WI38 (cell line): ENCODE measurements around the gene EIF1AD.
A peak's percentile ranks its signal among the peaks of the same experiment; 100 is the strongest.
"Not testable (repeated sequence)": the region's sequence is repeated elsewhere in the genome, so short reads cannot be mapped to it uniquely, and the experiment has no call there.

Experiments used
- H3K4me3 ChIP-seq: 2 replicates; pipeline ENCODE4 v1.5.1; 2011; ENCODE audit warnings: low read depth, mild to moderate bottlenecking, control low read depth, low read length
- TF ChIP-seq, protein P1 (sequence below): IDR thresholded peaks from 2 replicates; pipeline ENCODE4 v1.5.1; 2012; ENCODE audit warnings: low read depth, mild to moderate bottlenecking, control low read depth, low read length

EIF1AD gene

DNA sequence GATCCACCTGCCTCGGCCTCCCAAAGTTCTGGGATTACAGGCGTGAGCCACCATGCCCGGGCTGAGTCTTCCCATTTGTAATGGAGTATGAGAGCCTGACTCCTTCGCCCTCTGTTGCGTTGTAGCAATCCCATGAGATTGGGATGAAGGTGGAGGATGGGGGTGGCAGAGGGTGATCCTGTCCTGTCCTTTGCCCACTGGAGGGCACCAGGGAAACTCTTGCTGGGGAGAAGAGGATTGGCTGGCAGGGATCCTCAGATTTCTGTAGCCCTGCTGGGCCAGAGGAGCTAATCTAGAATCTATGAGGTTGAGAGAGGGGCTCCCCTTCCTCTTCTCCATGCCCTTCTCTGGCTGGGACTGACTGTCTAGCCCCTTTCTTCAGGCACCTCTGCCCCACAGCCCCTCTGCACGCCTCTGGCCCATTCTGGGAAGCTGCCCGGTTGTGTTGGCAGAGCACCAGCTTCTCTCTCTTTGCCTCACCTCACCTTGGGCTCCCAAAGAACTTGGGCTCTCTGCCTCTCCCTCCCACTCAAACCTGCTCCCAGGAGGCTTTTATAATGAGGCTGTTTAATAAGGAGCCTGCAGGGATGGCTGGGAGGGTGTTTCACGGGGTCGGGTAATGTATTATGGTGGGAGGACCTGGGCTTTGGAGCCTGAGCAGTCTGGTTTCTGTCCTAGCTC is 33.8 kb upstream of the EIF1AD start:
- TF ChIP-seq, protein P1, sequence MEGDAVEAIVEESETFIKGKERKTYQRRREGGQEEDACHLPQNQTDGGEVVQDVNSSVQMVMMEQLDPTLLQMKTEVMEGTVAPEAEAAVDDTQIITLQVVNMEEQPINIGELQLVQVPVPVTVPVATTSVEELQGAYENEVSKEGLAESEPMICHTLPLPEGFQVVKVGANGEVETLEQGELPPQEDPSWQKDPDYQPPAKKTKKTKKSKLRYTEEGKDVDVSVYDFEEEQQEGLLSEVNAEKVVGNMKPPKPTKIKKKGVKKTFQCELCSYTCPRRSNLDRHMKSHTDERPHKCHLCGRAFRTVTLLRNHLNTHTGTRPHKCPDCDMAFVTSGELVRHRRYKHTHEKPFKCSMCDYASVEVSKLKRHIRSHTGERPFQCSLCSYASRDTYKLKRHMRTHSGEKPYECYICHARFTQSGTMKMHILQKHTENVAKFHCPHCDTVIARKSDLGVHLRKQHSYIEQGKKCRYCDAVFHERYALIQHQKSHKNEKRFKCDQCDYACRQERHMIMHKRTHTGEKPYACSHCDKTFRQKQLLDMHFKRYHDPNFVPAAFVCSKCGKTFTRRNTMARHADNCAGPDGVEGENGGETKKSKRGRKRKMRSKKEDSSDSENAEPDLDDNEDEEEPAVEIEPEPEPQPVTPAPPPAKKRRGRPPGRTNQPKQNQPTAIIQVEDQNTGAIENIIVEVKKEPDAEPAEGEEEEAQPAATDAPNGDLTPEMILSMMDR, result no peak
- no peak overlapping the region for H3K4me3 ChIP-seq

DNA sequence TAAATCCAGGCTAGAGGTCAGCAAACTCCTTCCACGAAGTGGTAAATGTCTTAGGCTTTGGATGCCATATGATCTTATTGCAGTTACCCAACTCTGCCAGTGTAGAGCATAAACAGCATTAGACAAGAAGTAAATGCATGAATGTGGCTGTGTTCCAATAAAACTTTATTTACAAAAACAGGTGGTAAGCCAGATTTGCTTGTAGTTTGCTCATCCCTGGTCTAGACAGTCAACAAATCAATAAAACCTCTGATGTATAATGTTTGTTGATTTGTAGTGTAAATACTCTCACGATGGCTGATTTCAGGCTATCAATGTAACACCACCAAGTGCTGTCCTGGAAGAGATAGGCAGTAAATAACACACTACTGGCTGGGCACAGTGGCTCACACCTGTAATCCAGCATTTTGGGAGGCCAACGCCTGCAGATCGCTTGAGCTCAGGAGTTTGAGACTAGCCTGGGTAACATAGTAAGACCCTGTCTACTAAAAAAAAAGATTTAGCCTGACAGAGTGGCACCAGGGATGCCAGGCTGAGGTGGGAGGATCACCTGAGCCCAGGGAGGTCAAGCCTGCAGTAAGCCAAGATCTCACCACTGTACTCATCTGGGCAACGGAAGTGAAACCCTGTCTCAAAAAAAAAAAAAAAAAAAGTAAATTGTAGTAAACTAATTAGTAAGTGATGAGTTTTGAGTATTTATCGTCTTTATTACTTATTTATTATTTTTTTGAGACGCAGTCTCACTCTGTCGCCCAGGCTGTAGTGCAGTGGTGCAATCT is 31.2 kb upstream of the EIF1AD start:
- TF ChIP-seq, protein P1, result no peak

DNA sequence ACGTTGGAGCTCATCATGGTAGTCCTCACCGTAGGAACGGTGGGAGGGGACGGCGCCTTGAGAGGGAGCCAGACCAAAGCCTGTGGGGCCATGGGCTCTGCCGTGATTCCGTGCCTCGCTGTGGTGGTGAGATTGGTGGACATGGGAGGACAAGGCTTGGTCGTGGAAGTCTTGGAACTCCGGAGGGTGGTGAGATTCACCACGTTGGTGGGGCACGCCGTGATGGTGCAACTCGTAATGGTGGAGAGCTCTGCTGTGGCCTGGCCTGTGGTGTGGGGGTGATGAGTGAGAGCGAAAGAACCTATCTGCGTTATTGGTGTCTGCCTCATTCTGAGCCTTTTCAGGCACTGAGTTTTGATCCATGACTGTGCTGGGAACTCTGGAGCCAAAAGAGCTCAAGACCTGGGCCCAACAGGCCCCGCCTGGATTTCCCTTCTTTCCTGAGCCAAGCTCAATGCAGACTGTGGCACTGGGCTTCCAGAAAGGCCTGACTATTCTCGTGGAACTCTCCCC is 24.1 kb upstream of the EIF1AD start, which contains the start of gene CATSPER1:
TSS of gene CATSPER1 (minus strand) at position 463 of the 513 bp plus-strand sequence. CDS start at position 363, 100 bp downstream.
- no peak within 1 kb of the TSS for H3K4me3 ChIP-seq
- TF ChIP-seq, protein P1, result no peak

More for the DNA sequence above, 31.2 kb upstream of the EIF1AD start:
- no peak overlapping the region for H3K4me3 ChIP-seq

DNA sequence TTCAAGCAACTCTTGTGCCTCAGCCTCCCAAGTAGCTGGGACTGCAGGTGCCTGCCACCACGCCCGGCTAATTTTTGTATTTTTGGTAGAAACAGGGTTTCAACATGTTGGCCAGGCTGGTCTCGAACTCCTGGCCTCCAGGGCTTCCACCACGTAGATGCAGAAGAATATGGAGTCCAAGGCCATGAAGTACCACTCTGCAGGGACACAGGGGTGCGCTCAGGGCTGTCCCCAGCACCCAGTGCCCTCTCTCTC is 21.2 kb upstream of the EIF1AD start:
- not testable (repeated sequence) for H3K4me3 ChIP-seq

DNA sequence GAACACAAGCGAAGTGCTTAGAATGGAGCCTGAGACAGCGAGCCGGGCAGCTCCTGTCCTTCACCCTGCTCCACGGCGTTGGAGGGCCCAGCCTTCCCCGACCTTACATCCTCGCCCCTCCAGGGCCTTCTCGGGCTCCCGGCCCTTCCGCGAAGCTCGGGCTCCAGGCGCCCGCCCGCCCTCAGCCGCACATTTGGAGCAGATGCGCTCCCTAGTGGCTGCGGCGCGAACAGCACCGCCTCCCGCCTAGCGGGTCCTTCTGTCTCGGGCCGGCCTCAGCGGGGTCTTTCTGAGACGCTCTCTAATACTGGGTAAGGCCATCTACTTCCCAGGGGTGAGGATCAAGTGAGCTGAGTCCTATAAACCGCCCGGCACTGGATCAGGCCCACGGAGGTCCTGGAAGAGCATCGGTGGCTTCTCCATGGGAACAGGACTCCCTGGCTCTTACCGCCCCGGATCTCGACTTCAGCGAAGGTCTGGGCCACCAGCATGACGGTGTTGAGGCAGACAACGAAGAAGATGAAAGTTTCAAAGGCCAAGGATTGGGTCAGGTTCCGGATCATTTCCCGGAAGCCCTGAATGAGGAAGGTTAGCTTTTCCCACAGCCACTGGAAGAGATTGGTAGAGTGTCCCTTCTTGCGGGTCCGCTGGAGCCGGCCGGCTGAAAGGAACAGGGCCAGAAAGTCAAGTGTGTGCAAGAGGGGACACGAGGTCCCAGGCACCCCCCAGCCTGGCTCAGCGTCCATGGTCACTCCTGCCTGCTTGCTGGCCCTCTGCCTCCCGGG is 20.6 kb upstream of the EIF1AD start:
- TF ChIP-seq, protein P1, result peak; percentile 89
- no peak overlapping the region for H3K4me3 ChIP-seq

DNA sequence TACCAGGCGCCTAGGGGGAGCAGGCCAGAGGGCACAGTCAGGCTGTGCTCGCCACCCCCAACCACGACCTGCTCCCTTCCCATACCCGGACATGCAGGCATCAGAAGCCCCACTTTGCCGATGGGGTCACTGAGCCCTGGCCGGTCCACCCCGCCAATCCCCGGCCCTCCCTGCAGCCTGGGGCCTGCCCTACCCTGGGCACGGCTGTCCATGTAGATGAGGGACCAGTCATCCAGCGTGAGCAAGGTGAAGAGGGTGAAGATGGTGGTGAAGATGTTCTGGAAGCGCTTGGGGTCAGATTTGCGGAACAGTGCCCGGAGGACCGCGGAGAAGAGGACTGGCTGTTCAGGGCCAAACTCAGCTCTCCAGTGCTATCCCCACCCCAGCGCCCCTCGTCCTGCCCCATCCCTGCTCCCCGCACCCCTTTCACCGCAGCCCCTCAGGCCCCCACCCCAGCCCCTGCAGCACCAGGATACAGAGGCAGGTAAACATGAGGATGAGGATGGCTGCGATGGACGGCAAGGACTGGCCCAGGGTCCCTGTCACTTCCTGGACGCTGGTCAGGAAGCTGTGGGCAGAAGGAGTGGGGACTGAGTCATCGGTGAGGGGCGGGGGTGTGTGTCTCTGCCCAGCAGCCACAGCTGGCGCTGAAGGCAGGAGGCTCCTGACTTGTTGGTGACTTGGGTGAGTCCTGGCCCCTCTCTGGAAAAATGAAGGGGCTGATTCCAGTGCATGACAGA is 18.8 kb upstream of the EIF1AD start:
- TF ChIP-seq, protein P1, result no peak
- no peak overlapping the region for H3K4me3 ChIP-seq

DNA sequence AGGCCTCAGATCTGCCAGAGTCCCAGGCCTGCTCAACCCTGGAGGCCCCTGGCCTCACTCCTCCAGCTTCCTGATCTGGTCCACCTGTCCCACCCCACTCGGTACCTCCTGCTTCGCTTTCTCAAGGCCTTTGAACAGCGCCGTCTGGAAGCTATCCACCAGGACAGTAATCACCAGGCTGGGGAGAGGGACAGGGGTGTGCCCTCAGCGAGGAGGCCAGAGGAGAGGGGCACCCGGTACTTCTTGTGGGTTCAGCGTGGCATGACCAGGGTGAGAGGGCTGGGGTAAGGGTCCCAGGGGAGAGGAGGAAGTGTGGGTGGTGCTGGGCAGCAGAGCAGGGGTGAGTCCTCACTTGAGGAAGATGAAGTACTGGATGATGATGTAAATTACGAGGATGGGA is 18.3 kb upstream of the EIF1AD start:
- no peak overlapping the region for H3K4me3 ChIP-seq
- TF ChIP-seq, protein P1, result no peak
